ENCODE results near the gene PITPNC1. TPM values are rescaled to one million over a fixed set of nuclear protein-coding genes. Genes with fewer than 3 reads are reported as not detected.
A peak's percentile ranks its signal among the peaks of the same experiment; 100 is the strongest.
"Not testable (repeated sequence)": the region's sequence is repeated elsewhere in the genome, so short reads cannot be mapped to it uniquely, and the experiment has no call there.

Gene PITPNC1
- total and polyA plus RNA-seq, 2 donors (not counting 3 experiments of a cell fraction or from before 2014, with no cell fraction given) = 2.4 to 9.6 TPM

- Histone ChIP-seq H3K9me3 (replicated peaks; ENCODE audit: control insufficient read depth, insufficient read depth, low read length) (no peaks in the 10 kb centered on the region), H3K4me1 (ENCODE audit: control insufficient read depth, extremely low read depth, insufficient read depth, low read length) (peaks cover 17% of the 10 kb centered on the region), H3K36me3 (ENCODE audit: control insufficient read depth in 2 of 2, extremely low read depth in 1 of 2, insufficient read depth in 2 of 2, low read length in 2 of 2) (no peaks in the 10 kb centered on the region), H3K4me2 (ENCODE audit: insufficient read depth, low read length) (peak overlapping the region; percentile 59), H4K20me1 (replicated peaks; ENCODE audit: control insufficient read depth, extremely low read depth, insufficient read depth, low read length) (no peaks in the 10 kb centered on the region), H3K27ac (ENCODE audit: insufficient read depth, low read depth, low read length) (peak overlapping the region; percentile 59), H2AFZ (ENCODE audit: low read depth, low read length) (no peak overlapping the region), H3K9me1 (replicated peaks; ENCODE audit: control insufficient read depth, extremely low read depth, insufficient read depth, low read length) (no peaks in the 10 kb centered on the region), H3K27me3 (ENCODE audit: control insufficient read depth in 2 of 2, insufficient read depth in 2 of 2, low read length in 2 of 2) (no peaks in the 10 kb centered on the region), H3K79me2 (ENCODE audit: control insufficient read depth, insufficient read depth, low read length) (no peaks in the 10 kb centered on the region), H3K4me3 (replicated peaks in 1 of 3; ENCODE audit: insufficient read depth in 1 of 3, low read depth in 1 of 3, low read length in 3 of 3) (no peak overlapping the region), H3K9ac (replicated peaks; ENCODE audit: extremely low read depth, insufficient read depth, low read length) (no peak overlapping the region)
- POLR2A ChIA-PET = no interaction called here
- DNase-seq (ENCODE audit: low read depth, low spot score) = peak; percentile 81
- intact Hi-C loops (cut with micrococcal nuclease) = loop anchor here (1.0 to 2.0 kb wide), 2 partner anchors 32 to 43 kb away; no protein-coding TSS in a partner anchor
- peak; percentile 96 for FAIRE-seq
- CTCF ChIA-PET = interaction anchor here (2.8 kb wide), 1 partner anchor 54 kb away, joined by 15 read pairs; no protein-coding TSS in a partner anchor
- dilution Hi-C loops (cut with MboI; ENCODE audit: extremely low pct_ligation_motif_present, low sequenced_read_pairs) = no loop called here
- TF ChIP-seq POLR2A (IDR thresholded peaks at IDR 0.05; ENCODE audit: low read depth, low read length) = no peak
- TF ChIP-seq GATA2 (IDR thresholded peaks at IDR 0.05; ENCODE audit: insufficient read depth, insufficient read length, low read depth, low read length) = peak; percentile 51
- no peak for TF ChIP-seq CTCF (IDR thresholded peaks at IDR 0.05; ENCODE audit: extremely low read depth in 1 of 2, insufficient read depth in 1 of 2, low read depth in 1 of 2, low read length in 2 of 2)
- TF ChIP-seq POLR2AphosphoS5 (IDR thresholded peaks at IDR 0.05; ENCODE audit: insufficient read depth, low read depth, low read length) = peak; percentile 93
- peak; percentile 100 for TF ChIP-seq FOS (IDR thresholded peaks at IDR 0.05; ENCODE audit: borderline replicate concordance, insufficient read depth, low read length)
- TF ChIP-seq MYC (IDR thresholded peaks at IDR 0.05; ENCODE audit: low read depth, low read length) = peak; percentile 2
- peak; percentile 92 for TF ChIP-seq JUN (IDR thresholded peaks at IDR 0.05; ENCODE audit: borderline replicate concordance, insufficient read depth, insufficient read length, low read depth)
- no peak for TF ChIP-seq EZH2 (IDR thresholded peaks at IDR 0.05; ENCODE audit: borderline replicate concordance, low read depth, low read length, severe bottlenecking)
- BruUV-seq (replicated peaks) = no TSS peak
Measured at GRCh38 chr17:67421869-67422273, 44.8 kb downstream of the PITPNC1 start.

- not testable (repeated sequence) for H3K9ac ChIP-seq (replicated peaks; ENCODE audit: extremely low read depth, insufficient read depth, low read length)
Measured at GRCh38 chr17:67422296-67422695, 45.2 kb downstream of the PITPNC1 start.

More at GRCh38 chr17:67422296-67422695, 45.2 kb downstream of the PITPNC1 start:
- H3K4me2 ChIP-seq (ENCODE audit: insufficient read depth, low read length); H3K36me3 ChIP-seq (ENCODE audit: control insufficient read depth in 2 of 2, extremely low read depth in 1 of 2, insufficient read depth in 2 of 2, low read length in 2 of 2); H3K79me2 ChIP-seq (ENCODE audit: control insufficient read depth, insufficient read depth, low read length); POLR2A ChIA-PET; dilution Hi-C loops (cut with MboI; ENCODE audit: extremely low pct_ligation_motif_present, low sequenced_read_pairs); DNase-seq (ENCODE audit: low read depth, low spot score); H3K27me3 ChIP-seq (ENCODE audit: control insufficient read depth in 2 of 2, insufficient read depth in 2 of 2, low read length in 2 of 2); FAIRE-seq; H3K9me1 ChIP-seq (replicated peaks; ENCODE audit: control insufficient read depth, extremely low read depth, insufficient read depth, low read length); H2AFZ ChIP-seq (ENCODE audit: low read depth, low read length); H4K20me1 ChIP-seq (replicated peaks; ENCODE audit: control insufficient read depth, extremely low read depth, insufficient read depth, low read length); H3K4me3 ChIP-seq (replicated peaks in 1 of 3; ENCODE audit: insufficient read depth in 1 of 3, low read depth in 1 of 3, low read length in 3 of 3); H3K9me3 ChIP-seq (replicated peaks; ENCODE audit: control insufficient read depth, insufficient read depth, low read length): not testable (repeated sequence)
- intact Hi-C loops (cut with micrococcal nuclease) = loop anchor here (1.0 to 2.0 kb wide), 2 partner anchors 32 to 43 kb away; no protein-coding TSS in a partner anchor
- H3K27ac ChIP-seq (ENCODE audit: insufficient read depth, low read depth, low read length) = peak overlapping the region; percentile 47
- BruUV-seq (replicated peaks) = TSS peak; percentile 52
- H3K4me1 ChIP-seq (ENCODE audit: control insufficient read depth, extremely low read depth, insufficient read depth, low read length) = peaks cover 17% of the 10 kb centered on the region
- CTCF ChIA-PET = interaction anchor here (1.2 to 2.8 kb wide), 3 partner anchors 9 to 54 kb away, joined by 3 to 15 read pairs (median 3); no protein-coding TSS in a partner anchor

Measured in endothelial cell of umbilical vein (primary cell).